GM12873 (cell line): ENCODE results near the gene ZNF804B.

ENCODE experiments used
- CTCF ChIP-seq: IDR thresholded peaks from 2 replicates; pipeline ENCODE4 v1.5.1; 2012; ENCODE audit warnings: low read depth, mild to moderate bottlenecking, moderate library complexity, low read length, control low read depth; ENCODE audit not compliant: insufficient read depth; ENCODE audit errors: missing control alignments

Gene ZNF804B

DNA sequence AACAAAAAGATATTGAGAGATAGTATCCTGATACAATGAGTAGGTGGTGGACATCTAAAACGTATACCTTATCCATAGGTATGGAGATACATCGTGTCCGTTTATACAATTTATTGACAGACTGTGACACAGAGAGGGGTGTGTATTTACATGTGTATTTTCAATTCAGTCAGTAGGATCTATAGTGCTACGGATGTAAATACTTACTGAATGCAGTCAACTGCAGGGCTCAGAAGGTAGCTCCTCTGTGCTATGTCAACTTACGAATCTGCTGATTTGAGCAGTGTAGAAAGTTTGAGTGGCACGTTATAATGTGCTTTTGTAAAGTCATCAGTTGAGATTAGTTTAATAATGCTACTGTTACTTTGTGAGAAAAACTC, 626 bp downstream of the ZNF804B start:
- TF ChIP-seq CTCF, result no peak

DNA sequence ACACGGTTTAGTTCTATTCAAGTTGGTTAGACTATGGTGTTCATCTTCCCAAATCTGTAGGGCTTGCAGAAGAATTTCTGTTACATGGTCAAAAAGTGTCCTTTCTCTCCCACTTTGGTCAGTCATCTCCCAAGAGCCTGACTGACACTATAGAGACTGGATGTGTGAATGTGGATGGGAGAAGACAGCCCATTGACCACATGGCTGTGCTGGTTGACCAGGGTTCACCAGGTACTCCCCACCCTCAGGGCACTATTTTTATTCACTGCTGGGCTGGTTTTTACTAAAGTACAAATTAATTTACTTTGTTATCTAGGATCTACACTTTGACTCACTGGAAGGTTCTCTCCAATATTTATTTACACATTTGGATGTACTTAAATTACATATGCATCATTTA, 2.3 kb downstream of the ZNF804B start:
- TF ChIP-seq CTCF, result no peak

DNA sequence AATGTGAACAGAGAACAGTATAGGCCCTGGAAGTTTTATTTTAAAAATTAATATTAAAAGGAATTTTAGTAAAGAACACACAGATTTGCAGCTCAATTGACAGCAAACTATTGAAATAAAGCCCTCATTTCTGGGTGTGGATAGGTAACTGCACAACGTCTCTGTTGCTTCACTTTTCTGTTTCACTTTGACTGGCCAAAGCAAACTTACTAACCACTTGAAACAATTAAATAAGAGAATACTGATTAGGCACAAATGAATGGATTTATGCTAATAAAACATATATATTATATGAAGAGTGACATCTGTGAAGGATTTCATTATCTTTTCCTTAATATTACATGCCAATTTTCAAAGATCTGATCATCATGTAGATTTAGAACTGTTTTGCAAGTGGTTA, 11.9 kb downstream of the ZNF804B start:
- no peak for TF ChIP-seq CTCF

GRCh38 chr7:88772776-88773175, 13.3 kb downstream of the ZNF804B start:
- TF ChIP-seq CTCF, result no peak

DNA sequence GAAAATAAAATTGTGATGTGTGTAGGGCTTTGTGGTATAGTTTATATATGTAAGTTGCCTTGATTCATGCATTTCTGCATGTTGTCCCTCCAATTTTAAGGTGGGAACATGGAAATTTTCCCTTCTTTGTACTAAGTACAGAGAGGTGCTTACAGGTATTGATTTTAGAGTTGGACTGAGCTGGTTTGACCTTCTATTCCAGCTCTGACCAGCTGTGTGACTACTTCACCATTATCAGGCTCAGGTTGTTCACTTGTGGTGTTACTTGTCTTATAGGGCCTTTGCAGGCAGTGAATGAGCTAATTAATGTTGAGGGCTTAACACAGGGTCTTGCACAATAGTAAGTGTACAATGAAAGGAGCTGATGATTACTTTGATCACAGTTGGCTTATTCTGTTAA, 16.3 kb downstream of the ZNF804B start:
- TF ChIP-seq CTCF, result no peak

- TF ChIP-seq CTCF, result no peak
Measured at GRCh38 chr7:88787777-88788176, 28.3 kb downstream of the ZNF804B start.

DNA sequence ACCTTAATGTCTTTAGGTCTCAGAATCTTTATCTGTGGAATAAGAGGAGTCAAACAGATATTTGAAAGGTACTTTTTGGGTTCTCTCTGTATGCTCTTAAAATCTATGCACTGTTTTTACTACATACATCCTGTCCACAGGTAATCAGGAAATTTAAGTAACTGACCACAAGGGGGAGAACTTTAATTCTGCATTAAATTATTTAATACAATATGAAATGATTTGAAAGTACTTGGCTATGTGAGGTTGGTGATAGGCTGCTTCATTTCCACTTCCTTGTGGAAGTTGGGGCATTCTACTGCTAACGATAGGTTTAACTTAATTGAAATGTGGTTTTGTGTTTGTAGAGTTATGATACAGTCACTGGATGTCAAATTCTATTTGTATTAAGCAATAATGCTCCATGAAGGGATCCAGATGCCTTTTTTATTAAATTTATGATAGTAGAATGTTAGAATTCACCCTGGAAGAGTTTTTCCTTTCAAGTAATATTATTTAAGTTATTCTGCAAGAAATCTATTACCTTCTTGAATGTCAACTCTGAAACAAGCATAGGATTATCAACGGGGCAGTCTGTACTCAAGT, 30.1 kb downstream of the ZNF804B start:
- TF ChIP-seq CTCF, result peak; percentile 36

DNA sequence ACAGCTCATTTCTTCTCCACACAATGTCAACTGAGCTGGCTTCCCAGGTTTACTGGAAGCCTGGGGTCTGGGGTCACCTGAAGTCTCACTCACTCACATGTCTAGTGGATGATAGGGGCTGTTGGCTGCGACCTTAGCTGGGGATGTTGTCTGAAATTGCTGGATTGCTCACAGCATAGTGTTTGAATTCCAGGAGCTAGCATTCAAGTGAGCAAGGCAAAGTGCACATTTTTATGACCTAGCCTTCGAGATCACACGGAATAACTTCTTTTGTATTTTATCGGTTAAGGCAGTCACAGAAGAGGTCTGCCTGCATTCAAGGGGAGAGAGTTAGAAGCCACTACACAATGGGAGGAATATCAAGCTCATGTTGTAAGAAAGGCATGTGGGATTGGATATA, 32.4 kb downstream of the ZNF804B start:
- TF ChIP-seq CTCF, result no peak
